K562 (cell line): Measurements from ENCODE around the gene ITIH6. TPM values are rescaled to one million over a fixed set of nuclear protein-coding genes. Genes with fewer than 3 reads are reported as not detected.

Source experiments
- ATAC-seq: fragments of 200-7000 bp; cut with Tn5 transposase; 3 replicates; pipeline ENCODE4 v1.9.1; 2020; ENCODE audit warnings: moderate library complexity
- BruUV-seq: library from RNA; stranded (reverse); fragments of 400-500 nt; replicated peaks from 2 replicates; lab custom pipeline; 2021; lab: Mats Ljungman, UMichigan
- CTCF ChIA-PET: fragments of 300-600 bp; formaldehyde crosslinking; extraction: SDS; loops from one replicate; lab custom pipeline; 2021; ENCODE audit warnings: low intra/inter-chr PET ratio; lab: Yijun Ruan, JAX
- POLR2A ChIA-PET: fragments of 300-600, 350-650 bp; sonication (Branson Sonifier 250); formaldehyde crosslinking; extraction: SDS; loops from one replicate; lab custom pipeline; 2021; ENCODE audit warnings: antibody characterized with exemption, inconsistent platforms; lab: Yijun Ruan, JAX
- DNase-seq, 4 experiments: peaks; one replicate each; pipeline versions ENCODE4 v3.0.0 to v3.0.0-alpha.2; 2011 to 2018; ENCODE audit warnings: low spot score in 3 of 4, mixed read lengths in 3 of 4; ENCODE audit errors: extremely low read depth in 1 of 4
- FAIRE-seq: peaks from 2 replicates; lab custom pipeline; 2011; peaks lifted over from hg19 to GRCh38; lab: Jason Lieb, UNC
- H2AFZ ChIP-seq: 2 replicates; pipeline ENCODE4 v1.6.0; 2011; ENCODE audit warnings: low read depth, low read length, control low read depth, inconsistent platforms
- H3K27ac ChIP-seq: fragments of 200-600 bp; 3 replicates; pipeline ENCODE4 v1.8.0; 2011; ENCODE audit warnings: low read depth, mild to moderate bottlenecking, control low read depth, inconsistent platforms, low read length, moderate library complexity, mixed read lengths; ENCODE audit errors: extremely low read depth
- H3K27me3 ChIP-seq, 2 experiments: fragments of 300-600 bp in 1 of 2; 2 replicates in 1 of 2; 3 replicates in 1 of 2; pipeline versions ENCODE4 v1.6.0 to v1.8.0; 2011; ENCODE audit warnings: inconsistent platforms in 2 of 2, low read length in 2 of 2, mild to moderate bottlenecking in 1 of 2, mixed read lengths in 1 of 2, moderate library complexity in 1 of 2; ENCODE audit not compliant: control insufficient read depth in 2 of 2, insufficient read depth in 2 of 2
- H3K36me3 ChIP-seq: fragments of 300-600 bp; 3 replicates; pipeline ENCODE4 v1.8.0; 2011; ENCODE audit warnings: mild to moderate bottlenecking, low read length, inconsistent platforms; ENCODE audit not compliant: control insufficient read depth, insufficient read depth
- H3K4me1 ChIP-seq, 2 experiments: fragments of 200-600 bp in 1 of 2; replicated peaks in 1 of 2; 2 replicates in 1 of 2; 3 replicates in 1 of 2; pipeline versions ENCODE4 v1.5.1 to v1.8.0; 2011; ENCODE audit warnings: inconsistent platforms in 2 of 2, low read length in 2 of 2, mild to moderate bottlenecking in 1 of 2, mixed read lengths in 1 of 2, moderate library complexity in 1 of 2; ENCODE audit not compliant: control insufficient read depth in 2 of 2, insufficient read depth in 2 of 2
- H3K4me2 ChIP-seq: 2 replicates; pipeline ENCODE4 v1.6.1; 2011; ENCODE audit warnings: low read length, control low read depth, inconsistent platforms, mixed read lengths; ENCODE audit not compliant: insufficient read depth
- H3K4me3 ChIP-seq: fragments of 200-600 bp; sonication (generic), shearing (Covaris generic); 2 replicates; pipeline ENCODE4 v1.5.1; 2016; ENCODE audit warnings: control low read depth, inconsistent platforms
- H3K79me2 ChIP-seq: fragments of 200-600 bp; 3 replicates; pipeline ENCODE4 v1.8.0; 2011; ENCODE audit warnings: low read length, inconsistent platforms; ENCODE audit not compliant: control insufficient read depth, insufficient read depth
- H3K9ac ChIP-seq, 2 experiments: 2 replicates each; pipeline versions ENCODE4 v1.6.0 to v1.6.1; 2011; ENCODE audit warnings: low read depth in 2 of 2, low read length in 2 of 2, control low read depth in 1 of 2, inconsistent platforms in 1 of 2, mild to moderate bottlenecking in 1 of 2, mixed read lengths in 1 of 2; ENCODE audit not compliant: insufficient read depth in 1 of 2
- H3K9me1 ChIP-seq: one replicate; pipeline ENCODE4 v1.6.0; 2011; ENCODE audit warnings: inconsistent platforms, mild to moderate bottlenecking, low read length, moderate library complexity; ENCODE audit not compliant: control insufficient read depth, insufficient read depth
- H3K9me3 ChIP-seq: replicated peaks from 2 replicates; pipeline ENCODE4 v1.5.1; 2011; ENCODE audit warnings: low read depth, low read length, inconsistent platforms; ENCODE audit not compliant: control insufficient read depth, insufficient read depth
- H4K20me1 ChIP-seq: replicated peaks from 2 replicates; pipeline ENCODE4 v1.6.1; 2011; ENCODE audit warnings: low read length, inconsistent platforms, mixed read lengths; ENCODE audit not compliant: control insufficient read depth, insufficient read depth
- GTF2A2 ChIP-seq: IDR thresholded peaks from 2 replicates; pipeline ENCODE4 v1.6.1; 2016; ENCODE audit warnings: mild to moderate bottlenecking, missing genetic modification characterization, missing compliant biosample characterization
- PHF8 ChIP-seq: fragments of 200-600 bp; sonication (generic); IDR thresholded peaks from 2 replicates; pipeline ENCODE4 v1.6.1; 2012; ENCODE audit warnings: mixed run types, mild to moderate bottlenecking, inconsistent platforms, low read length, moderate library complexity, borderline replicate concordance
- POLR2AphosphoS2 ChIP-seq: IDR thresholded peaks from 2 replicates; pipeline ENCODE4 v1.6.1; 2012; ENCODE audit warnings: low read length, improper control_type of control experiment
- ZNF212 ChIP-seq: fragments of 450-650 bp; formaldehyde crosslinking; IDR thresholded peaks from 2 replicates; pipeline ENCODE4 v1.4.0; 2020; ENCODE audit warnings: mild to moderate bottlenecking
- WGBS: fragments of 100-300 bp; shearing (Covaris generic); methylation state at CpG from one replicate; pipeline ENCODE4 v1.1.6; 2016; ENCODE audit warnings: low coverage, mixed read lengths; ENCODE audit not compliant: insufficient coverage; ENCODE audit errors: missing lambda C conversion rate; 5-methylcytosine and 5-hydroxymethylcytosine counted together
- in situ Hi-C: fragments of 300-500 bp; cut with MboI; formaldehyde crosslinking; loops from 4 replicates; pipeline ENCODE4 v1.15.0; 2018; ENCODE audit warnings: inconsistent platforms, mixed read lengths
- intact Hi-C: fragments of 100-400 bp; cut with micrococcal nuclease; formaldehyde crosslinking; loops from 2 replicates; pipeline ENCODE4 v1.14.2; 2022
- polyA plus RNA-seq, 8 experiments: library from polyadenylated mRNA; depleted of rRNA in 4 of 8; stranded (reverse) in 5 of 8; unstranded in 3 of 8; fragments of >200 nt; fragmentation: Nextera tagmentation in 2 of 8; fragmentation: Illumina TruSeq in 1 of 8; extraction: Ambion mirVana in 2 of 8; extraction: Trizol in 1 of 8; gene quantifications; 2 replicates each; pipeline versions ENCODE4 v1.2.1 to v1.2.3, GENCODE V29; 2011 to 2014; ENCODE audit warnings: inconsistent platforms in 1 of 8, missing spikeins in 1 of 8
- total RNA-seq, 7 experiments: library from RNA; depleted of rRNA in 6 of 7; stranded (reverse); fragments of >200 nt in 6 of 7; fragmentation: Illumina TruSeq in 2 of 7; extraction: Trizol in 2 of 7; gene quantifications; 2 replicates each; pipeline versions ENCODE4 v1.2.1 to v1.2.3, GENCODE V29; 2011 to 2021; ENCODE audit warnings: low replicate concordance in 1 of 7
- TF ChIP-seq, protein P1 (sequence below): fragments of 450-650 bp; IDR thresholded peaks from 2 replicates; pipeline ENCODE4 v1.6.1; 2018; ENCODE audit not compliant: partially characterized antibody

Gene ITIH6
- total and polyA plus RNA-seq, 9 of the 15 experiments (the other 6 are each of a cell fraction or from before 2014, with no cell fraction given): 0.03 TPM; not detected in 8

DNA sequence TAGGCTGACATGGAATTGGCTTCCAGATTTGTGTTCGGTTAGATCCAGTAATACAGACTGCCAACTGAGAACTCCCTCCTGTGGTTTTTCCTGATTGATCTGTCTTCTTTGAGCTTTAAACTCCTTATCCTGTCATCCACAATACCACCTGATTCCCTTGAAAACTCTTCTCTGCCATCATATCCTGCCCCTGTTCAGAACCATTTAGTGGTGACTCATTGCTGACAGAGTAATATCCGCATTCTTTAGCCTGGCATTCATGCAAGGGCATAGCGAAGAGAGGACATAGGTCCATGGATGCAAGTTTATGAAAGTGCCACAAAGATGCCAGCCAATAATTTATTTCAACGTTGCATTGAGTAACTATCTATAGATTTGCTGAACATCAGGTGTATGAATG lies 76.6 kb downstream of the ITIH6 start:
- no peaks in the 10 kb centered on the region for H3K9me1 ChIP-seq
- no peak overlapping the region for H3K9ac ChIP-seq
- no peak overlapping the region for H3K4me2 ChIP-seq
- CTCF ChIA-PET: interaction anchor here (0.6 kb wide), 1 partner anchor 833 kb away, joined by 3 read pairs; no protein-coding TSS in a partner anchor
- POLR2A ChIA-PET: interaction anchor here (0.6 kb wide), 1 partner anchor 281 kb away, joined by 3 read pairs; the partner anchor contains the start of gene TSR2
- H3K27ac ChIP-seq: no peak overlapping the region
- no peaks in the 10 kb centered on the region for H3K36me3 ChIP-seq
- BruUV-seq: no TSS peak
- H3K9me3 ChIP-seq: no peaks in the 10 kb centered on the region
- intact Hi-C loops (no loop called here), in situ Hi-C loops (no loop called here)
- no peaks in the 10 kb centered on the region for H3K4me1 ChIP-seq
- no peaks in the 10 kb centered on the region for H3K79me2 ChIP-seq
- H2AFZ ChIP-seq: no peak overlapping the region
- no peaks in the 10 kb centered on the region for H4K20me1 ChIP-seq
- no peak for TF ChIP-seq POLR2AphosphoS2
- TF ChIP-seq, protein P1, sequence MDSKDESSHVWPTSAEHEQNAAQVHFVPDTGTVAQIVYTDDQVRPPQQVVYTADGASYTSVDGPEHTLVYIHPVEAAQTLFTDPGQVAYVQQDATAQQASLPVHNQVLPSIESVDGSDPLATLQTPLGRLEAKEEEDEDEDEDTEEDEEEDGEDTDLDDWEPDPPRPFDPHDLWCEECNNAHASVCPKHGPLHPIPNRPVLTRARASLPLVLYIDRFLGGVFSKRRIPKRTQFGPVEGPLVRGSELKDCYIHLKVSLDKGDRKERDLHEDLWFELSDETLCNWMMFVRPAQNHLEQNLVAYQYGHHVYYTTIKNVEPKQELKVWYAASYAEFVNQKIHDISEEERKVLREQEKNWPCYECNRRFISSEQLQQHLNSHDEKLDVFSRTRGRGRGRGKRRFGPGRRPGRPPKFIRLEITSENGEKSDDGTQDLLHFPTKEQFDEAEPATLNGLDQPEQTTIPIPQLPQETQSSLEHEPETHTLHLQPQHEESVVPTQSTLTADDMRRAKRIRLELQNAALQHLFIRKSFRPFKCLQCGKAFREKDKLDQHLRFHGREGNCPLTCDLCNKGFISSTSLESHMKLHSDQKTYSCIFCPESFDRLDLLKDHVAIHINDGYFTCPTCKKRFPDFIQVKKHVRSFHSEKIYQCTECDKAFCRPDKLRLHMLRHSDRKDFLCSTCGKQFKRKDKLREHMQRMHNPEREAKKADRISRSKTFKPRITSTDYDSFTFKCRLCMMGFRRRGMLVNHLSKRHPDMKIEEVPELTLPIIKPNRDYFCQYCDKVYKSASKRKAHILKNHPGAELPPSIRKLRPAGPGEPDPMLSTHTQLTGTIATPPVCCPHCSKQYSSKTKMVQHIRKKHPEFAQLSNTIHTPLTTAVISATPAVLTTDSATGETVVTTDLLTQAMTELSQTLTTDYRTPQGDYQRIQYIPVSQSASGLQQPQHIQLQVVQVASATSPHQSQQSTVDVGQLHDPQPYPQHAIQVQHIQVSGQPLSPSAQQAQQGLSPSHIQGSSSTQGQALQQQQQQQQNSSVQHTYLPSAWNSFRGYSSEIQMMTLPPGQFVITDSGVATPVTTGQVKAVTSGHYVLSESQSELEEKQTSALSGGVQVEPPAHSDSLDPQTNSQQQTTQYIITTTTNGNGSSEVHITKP: no peak
- TF ChIP-seq GTF2A2 (tag): no peak
- no peak for TF ChIP-seq PHF8
- no peak for TF ChIP-seq ZNF212 (CRISPR knock-in tag)
- ATAC-seq (no peak), DNase-seq (no peak), FAIRE-seq (no peak)
- WGBS: 2% methylated on average over 4 of the region's 4 CpGs
- H3K27me3 ChIP-seq: no peaks in the 10 kb centered on the region
- H3K4me3 ChIP-seq: no peak overlapping the region
